ENCODE measurements around the gene MAS1. TPM values are rescaled to one million over a fixed set of nuclear protein-coding genes. Genes with fewer than 3 reads are reported as not detected.
"Not testable (repeated sequence)": the region's sequence is repeated elsewhere in the genome, so short reads cannot be mapped to it uniquely, and the experiment has no call there.

Gene MAS1
- total RNA-seq, 1 experiment from 2014 or later = not detected

DNA sequence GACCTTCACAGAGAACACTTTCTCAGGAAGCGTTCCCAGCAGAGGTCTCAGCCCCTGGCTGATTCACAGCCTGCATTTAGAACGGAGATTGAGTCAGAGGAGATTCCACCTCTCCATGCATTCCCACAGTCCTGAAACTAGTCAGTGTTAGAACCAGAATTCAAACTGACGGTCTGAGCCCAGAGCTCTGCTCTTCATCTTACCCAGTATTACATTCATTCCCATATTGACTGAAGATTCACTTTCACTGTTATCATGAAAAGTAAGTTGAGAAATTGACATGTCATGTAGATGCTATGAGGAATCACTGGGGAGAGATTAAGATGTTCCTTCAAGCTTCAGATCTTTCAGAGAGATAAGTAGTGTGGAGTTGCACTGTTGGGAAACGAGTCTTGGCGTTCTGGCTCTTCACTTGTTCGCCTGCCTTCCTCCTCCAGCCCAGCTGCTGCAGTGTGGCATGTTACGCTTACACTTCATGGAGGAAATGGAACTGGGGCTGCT, 28.3 kb downstream of the MAS1 start:
- H3K27me3 Mint-ChIP-seq (ENCODE audit: insufficient read depth, unreplicated experiment) = peaks cover 4% of the 10 kb centered on the region
- POLR2A ChIA-PET = no interaction called here
- Histone ChIP-seq H3K9me3 (no peaks in the 10 kb centered on the region), H3K27me3 (replicated peaks; ENCODE audit: control insufficient read depth, insufficient read depth, low read length) (no peaks in the 10 kb centered on the region), H3K4me1 (no peaks in the 10 kb centered on the region), H3K4me3 (ENCODE audit: low read depth, low read length) (no peak overlapping the region), H3K36me3 (ENCODE audit: control insufficient read depth, insufficient read depth, low read length) (no peaks in the 10 kb centered on the region)
- no peak for DNase-seq
- H3K4me3 Mint-ChIP-seq (ENCODE audit: unreplicated experiment) = no peak overlapping the region
- no peak overlapping the region for H3K27ac Mint-ChIP-seq (ENCODE audit: unreplicated experiment)
- TF ChIP-seq, protein P1, sequence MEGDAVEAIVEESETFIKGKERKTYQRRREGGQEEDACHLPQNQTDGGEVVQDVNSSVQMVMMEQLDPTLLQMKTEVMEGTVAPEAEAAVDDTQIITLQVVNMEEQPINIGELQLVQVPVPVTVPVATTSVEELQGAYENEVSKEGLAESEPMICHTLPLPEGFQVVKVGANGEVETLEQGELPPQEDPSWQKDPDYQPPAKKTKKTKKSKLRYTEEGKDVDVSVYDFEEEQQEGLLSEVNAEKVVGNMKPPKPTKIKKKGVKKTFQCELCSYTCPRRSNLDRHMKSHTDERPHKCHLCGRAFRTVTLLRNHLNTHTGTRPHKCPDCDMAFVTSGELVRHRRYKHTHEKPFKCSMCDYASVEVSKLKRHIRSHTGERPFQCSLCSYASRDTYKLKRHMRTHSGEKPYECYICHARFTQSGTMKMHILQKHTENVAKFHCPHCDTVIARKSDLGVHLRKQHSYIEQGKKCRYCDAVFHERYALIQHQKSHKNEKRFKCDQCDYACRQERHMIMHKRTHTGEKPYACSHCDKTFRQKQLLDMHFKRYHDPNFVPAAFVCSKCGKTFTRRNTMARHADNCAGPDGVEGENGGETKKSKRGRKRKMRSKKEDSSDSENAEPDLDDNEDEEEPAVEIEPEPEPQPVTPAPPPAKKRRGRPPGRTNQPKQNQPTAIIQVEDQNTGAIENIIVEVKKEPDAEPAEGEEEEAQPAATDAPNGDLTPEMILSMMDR (IDR thresholded peaks at IDR 0.05; ENCODE audit: insufficient read depth in 1 of 2, low read depth in 1 of 2, low read length in 1 of 2, severe bottlenecking in 1 of 2, unreplicated experiment in 1 of 2) = no peak
- H3K4me1 Mint-ChIP-seq (ENCODE audit: low read depth, unreplicated experiment) = no peaks in the 10 kb centered on the region
- no TSS peak for BruUV-seq (replicated peaks)
- intact Hi-C loops (cut with micrococcal nuclease; ENCODE audit: unreplicated experiment) = no loop called here
- no peaks in the 10 kb centered on the region for H3K36me3 Mint-ChIP-seq (ENCODE audit: insufficient read depth, unreplicated experiment)
- peaks cover 4% of the 10 kb centered on the region for H3K9me3 Mint-ChIP-seq (ENCODE audit: unreplicated experiment)
- CTCF ChIA-PET = no interaction called here

DNA sequence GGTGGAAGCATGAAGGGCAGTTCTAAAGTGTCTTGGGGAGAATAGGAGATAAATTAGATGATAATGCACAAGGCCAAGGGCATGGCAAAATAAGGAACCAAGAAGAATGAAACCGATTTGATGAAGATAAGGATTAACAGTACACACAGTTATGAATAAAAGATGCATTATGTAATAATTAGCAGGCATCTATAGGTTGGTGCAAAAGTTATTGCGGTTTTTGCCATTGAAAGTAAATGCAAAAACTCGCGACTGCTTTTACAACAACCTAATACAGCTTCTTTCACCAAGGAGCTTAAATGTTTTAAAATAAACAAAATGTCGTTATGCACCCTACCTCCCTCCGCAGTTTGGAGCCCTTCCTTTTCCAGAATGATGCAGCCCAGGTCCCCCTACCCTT, 29.0 kb downstream of the MAS1 start:
- POLR2A ChIA-PET = no interaction called here
- H3K4me3 Mint-ChIP-seq (ENCODE audit: unreplicated experiment) = no peak overlapping the region
- no peaks in the 10 kb centered on the region for H3K4me1 Mint-ChIP-seq (ENCODE audit: low read depth, unreplicated experiment)
- DNase-seq = no peak
- TF ChIP-seq, protein P1 (IDR thresholded peaks at IDR 0.05; ENCODE audit: insufficient read depth in 1 of 2, low read depth in 1 of 2, low read length in 1 of 2, severe bottlenecking in 1 of 2, unreplicated experiment in 1 of 2) = no peak
- peaks cover 11% of the 10 kb centered on the region for H3K9me3 Mint-ChIP-seq (ENCODE audit: unreplicated experiment)
- H3K27ac Mint-ChIP-seq (ENCODE audit: unreplicated experiment) = no peak overlapping the region
- Histone ChIP-seq H3K4me1 (no peaks in the 10 kb centered on the region), H3K4me3 (ENCODE audit: low read depth, low read length) (no peak overlapping the region), H3K9me3 (no peaks in the 10 kb centered on the region), H3K36me3 (ENCODE audit: control insufficient read depth, insufficient read depth, low read length) (no peaks in the 10 kb centered on the region), H3K27me3 (replicated peaks; ENCODE audit: control insufficient read depth, insufficient read depth, low read length) (no peaks in the 10 kb centered on the region)
- intact Hi-C loops (cut with micrococcal nuclease; ENCODE audit: unreplicated experiment) = no loop called here
- CTCF ChIA-PET = no interaction called here
- no TSS peak for BruUV-seq (replicated peaks)
- H3K27me3 Mint-ChIP-seq (ENCODE audit: insufficient read depth, unreplicated experiment) = peaks cover 4% of the 10 kb centered on the region
- no peaks in the 10 kb centered on the region for H3K36me3 Mint-ChIP-seq (ENCODE audit: insufficient read depth, unreplicated experiment)

DNA sequence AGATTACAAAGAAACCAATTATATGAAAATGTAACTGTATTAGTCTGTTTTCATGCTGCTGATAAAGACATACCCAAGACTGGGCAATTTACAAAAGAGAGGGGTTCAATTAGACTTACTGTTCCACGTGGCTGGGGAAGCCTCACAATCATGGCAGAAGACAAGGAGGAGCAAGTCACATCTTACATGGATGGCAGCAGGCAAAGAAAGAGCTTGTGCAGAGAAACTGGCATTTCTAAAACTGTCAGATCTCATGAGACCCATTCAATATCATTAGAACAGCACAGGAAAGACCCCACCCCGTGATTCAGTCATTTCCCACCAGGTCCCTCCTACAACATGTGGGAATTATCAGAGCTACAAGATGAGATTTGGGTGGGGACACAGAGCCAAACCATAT, 33.4 kb downstream of the MAS1 start:
- DNase-seq; H3K4me3 Mint-ChIP-seq (ENCODE audit: unreplicated experiment); intact Hi-C loops (cut with micrococcal nuclease; ENCODE audit: unreplicated experiment); H3K27ac Mint-ChIP-seq (ENCODE audit: unreplicated experiment); H3K4me3 ChIP-seq (ENCODE audit: low read depth, low read length); CTCF ChIA-PET; H3K4me1 Mint-ChIP-seq (ENCODE audit: low read depth, unreplicated experiment); BruUV-seq (replicated peaks); H3K4me1 ChIP-seq; H3K27me3 Mint-ChIP-seq (ENCODE audit: insufficient read depth, unreplicated experiment); POLR2A ChIA-PET; H3K36me3 ChIP-seq (ENCODE audit: control insufficient read depth, insufficient read depth, low read length); H3K9me3 ChIP-seq; H3K27me3 ChIP-seq (replicated peaks; ENCODE audit: control insufficient read depth, insufficient read depth, low read length); H3K36me3 Mint-ChIP-seq (ENCODE audit: insufficient read depth, unreplicated experiment): not testable (repeated sequence)
- peaks cover 11% of the 10 kb centered on the region for H3K9me3 Mint-ChIP-seq (ENCODE audit: unreplicated experiment)
